Measurements from ENCODE around the gene LSS. TPM values are rescaled to one million over a fixed set of nuclear protein-coding genes. Genes with fewer than 3 reads are reported as not detected.

The LSS gene
- total and polyA plus RNA-seq, 10 of the 15 experiments (the other 5 are each of a cell fraction or from before 2014, with no cell fraction given): 2.9 to 82.4 (median 27.5) TPM

- no peak for TF ChIP-seq IRF5 (IDR thresholded peaks at IDR 0.05; ENCODE audit: borderline replicate concordance)
- no peak for TF ChIP-seq EGR1 (IDR thresholded peaks at IDR 0.05; ENCODE audit: borderline replicate concordance in 1 of 2, low read depth in 2 of 2, low read length in 2 of 2)
- TF ChIP-seq PAX5 (IDR thresholded peaks at IDR 0.05; ENCODE audit: borderline replicate concordance, low read depth, low read length): no peak
Observed at GRCh38 chr21:46244602-46245001, 16.0 kb upstream of the LSS start (continued).

- Histone ChIP-seq H3K9me3 (replicated peaks; ENCODE audit: control insufficient read depth, insufficient read depth, low read length) (no peaks in the 10 kb centered on the region), H3K79me2 (ENCODE audit: control insufficient read depth, insufficient read depth, low read length) (no peaks in the 10 kb centered on the region), H3K27ac (ENCODE audit: control insufficient read depth, insufficient read depth) (no peak overlapping the region), H3K9ac (ENCODE audit: control insufficient read depth, insufficient read depth, low read length) (no peak overlapping the region), H3K4me1 (ENCODE audit: control insufficient read depth, insufficient read depth, low read length) (no peaks in the 10 kb centered on the region; the same call in 1 of the 2 replicates), H3K4me2 (ENCODE audit: control insufficient read depth, insufficient read depth) (no peak overlapping the region), H3K36me3 (ENCODE audit: control insufficient read depth in 2 of 2, insufficient read depth in 2 of 2, low read length in 1 of 2) (peaks cover 32 to 58% of the 10 kb centered on the region in 2 experiments), H3K27me3 (replicated peaks in 1 of 2; ENCODE audit: control insufficient read depth in 2 of 2, insufficient read depth in 2 of 2, low read length in 1 of 2) (no peaks in the 10 kb centered on the region; a peak in 1 of 4 replicates), H4K20me1 (ENCODE audit: control insufficient read depth, insufficient read depth) (no peaks in the 10 kb centered on the region), H3K4me3 (no peak overlapping the region), H2AFZ (ENCODE audit: control insufficient read depth, low read depth, low read length) (no peak overlapping the region)
- no peak for FAIRE-seq
- BruUV-seq (replicated peaks): no TSS peak
- SMC1A ChIA-PET (ENCODE audit: uncharacterized antibody, unreplicated experiment): interaction anchor here (0.9 to 1.6 kb wide), 2 partner anchors 9 to 16 kb away, joined by 3 to 8 read pairs; no protein-coding TSS in a partner anchor
- CTCF ChIA-PET: no interaction called here
- RAD21 ChIA-PET (ENCODE audit: unreplicated experiment): no interaction called here
- ATAC-seq: no peak; the same call in 1 of the 3 replicates
- WGBS (ENCODE audit: insufficient coverage, insufficient replicate concordance, low lambda C conversion rate, missing lambda C conversion rate): 67% methylated on average over 3 of the region's 3 CpGs
- in situ Hi-C loops (cut with MboI): no loop called here
- intact Hi-C loops (cut with micrococcal nuclease; ENCODE audit: unreplicated experiment): no loop called here
- POLR2A ChIA-PET: interaction anchor here (1.0 kb wide), 1 partner anchor 9 kb away, joined by 5 read pairs; no protein-coding TSS in a partner anchor
- no peak for DNase-seq (ENCODE audit: low read depth, low spot score)
- TF ChIP-seq POU2F2 (IDR thresholded peaks at IDR 0.05; ENCODE audit: borderline replicate concordance, low read depth, low read length): no peak
- no peak for TF ChIP-seq E4F1 (IDR thresholded peaks at IDR 0.05; ENCODE audit: borderline replicate concordance, partially characterized antibody)
- TF ChIP-seq ZNF274 (IDR thresholded peaks at IDR 0.05; ENCODE audit: insufficient read depth, insufficient read length): no peak
- TF ChIP-seq FOS (IDR thresholded peaks at IDR 0.05; ENCODE audit: borderline replicate concordance, extremely low read depth, insufficient read length): no peak
- TF ChIP-seq CHD4 (IDR thresholded peaks at IDR 0.05): no peak
- TF ChIP-seq BHLHE40 (IDR thresholded peaks at IDR 0.05; ENCODE audit: borderline replicate concordance in 1 of 2, low read depth in 2 of 2, low read length in 1 of 2): no peak
- no peak for TF ChIP-seq TCF3 (IDR thresholded peaks at IDR 0.05; ENCODE audit: borderline replicate concordance, insufficient read depth, low read depth, low read length)
- no peak for TF ChIP-seq JUNB (IDR thresholded peaks at IDR 0.05)
- no peak for TF ChIP-seq ZNF207 (IDR thresholded peaks at IDR 0.05; ENCODE audit: borderline replicate concordance)
- no peak for TF ChIP-seq KAT2A (conservative IDR thresholded peaks at IDR 0.05; ENCODE audit: control insufficient read depth, low read depth, low read length)
- no peak for TF ChIP-seq IRF4 (IDR thresholded peaks at IDR 0.05; ENCODE audit: low read depth, low read length)
- TF ChIP-seq REST (IDR thresholded peaks at IDR 0.05; ENCODE audit: low read depth, low read length): no peak
- no peak for TF ChIP-seq CBX5 (IDR thresholded peaks at IDR 0.05; ENCODE audit: low read depth)
Observed at GRCh38 chr21:46243960-46244361, 15.4 kb upstream of the LSS start.

All from GM12878 (cell line).